ENCODE results near the gene ZNF132. TPM values are rescaled to one million over a fixed set of nuclear protein-coding genes. Genes with fewer than 3 reads are reported as not detected.
A peak's percentile ranks its signal among the peaks of the same experiment; 100 is the strongest.
"Not testable (repeated sequence)": the region's sequence is repeated elsewhere in the genome, so short reads cannot be mapped to it uniquely, and the experiment has no call there.

ZNF132 gene
- 0.68 TPM for polyA plus RNA-seq (2013, experiment 1 of 2)
- polyA plus RNA-seq (2013, experiment 2 of 2), result 0.60 TPM

DNA sequence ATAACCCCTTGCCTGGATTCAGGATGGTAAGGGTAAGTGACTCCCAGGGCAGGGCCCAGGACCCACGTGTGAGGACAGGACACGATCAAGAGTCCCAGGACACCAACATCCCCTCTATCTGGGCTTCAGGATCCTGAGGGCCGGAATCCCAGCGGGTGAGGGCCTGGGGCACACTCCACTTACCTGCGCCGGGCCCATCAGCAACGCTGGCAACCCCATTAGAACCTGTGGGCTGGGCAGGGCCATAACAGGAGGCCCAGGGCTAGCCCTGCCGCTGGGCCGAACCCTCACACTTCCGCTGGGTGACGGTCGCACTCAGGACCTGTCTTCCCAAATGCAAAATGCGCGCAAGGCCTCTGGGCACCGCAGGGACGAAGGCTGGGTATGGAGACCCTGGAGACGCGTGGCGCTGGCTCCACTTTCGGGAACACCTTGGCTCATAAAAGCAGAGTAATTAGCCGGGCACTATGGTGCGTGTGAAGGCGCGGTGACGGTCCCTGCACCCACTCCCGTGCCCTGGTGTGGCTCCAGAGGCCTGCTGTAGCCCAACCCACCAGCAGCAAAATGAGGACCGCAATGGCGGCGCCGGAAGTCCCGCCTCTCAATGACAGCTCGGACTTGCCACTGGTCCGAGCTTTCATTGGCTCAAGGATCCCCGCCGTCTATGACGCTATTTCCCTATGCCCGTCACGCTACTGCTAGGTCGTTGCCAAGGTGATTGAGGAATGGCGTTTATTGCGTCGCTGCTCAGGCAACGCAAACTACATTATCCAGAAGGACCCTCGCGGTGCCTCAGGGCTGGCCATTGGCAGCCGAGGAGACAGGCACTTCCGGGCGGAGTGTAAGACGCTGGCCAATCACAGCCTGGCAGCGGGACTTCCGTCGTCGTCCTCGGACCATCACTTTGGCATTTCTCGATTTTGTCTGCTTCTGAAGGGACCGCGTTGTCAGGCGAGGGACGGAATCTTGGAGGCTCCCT, at the start of gene ZNF132:
Gene ZNF132, minus strand, starts transcription at position 578 of the 979 bp plus-strand sequence. Its CDS starts 332 bp downstream, at position 246.
- Histone ChIP-seq H3K14ac (ENCODE audit: low read length in 2 of 2) (peak within 1 kb of the TSS in 1 of 2 experiments; percentile 78), H3K36me3 (ENCODE audit: control insufficient read depth in 1 of 2, insufficient read depth in 2 of 2, low read depth in 1 of 2, low read length in 2 of 2) (peaks cover 21 to 32% of the 10 kb centered on the region in 2 experiments), H2BK5ac (ENCODE audit: low read depth, low read length, poor library complexity, severe bottlenecking) (peak within 1 kb of the TSS; percentile 33), H3K9ac (ENCODE audit: low read length) (peak within 1 kb of the TSS; percentile 93), H3K9me3 (ENCODE audit: control insufficient read depth, low read length) (peaks cover 42% of the 10 kb centered on the region), H2BK120ac (ENCODE audit: low read depth, low read length) (no peak within 1 kb of the TSS), H3K27ac (ENCODE audit: low read length, poor library complexity, severe bottlenecking) (peak within 1 kb of the TSS; percentile 66), H3K27me3 (ENCODE audit: control insufficient read depth in 1 of 2, insufficient read depth in 1 of 2, low read length in 2 of 2) (no peaks in the 10 kb centered on the region), H4K91ac (ENCODE audit: low read length) (peak within 1 kb of the TSS; percentile 57), H4K8ac (ENCODE audit: low read length) (peak within 1 kb of the TSS; percentile 99), H2AFZ (ENCODE audit: low read depth, low read length) (peak within 1 kb of the TSS; percentile 69), H3K4me1 (ENCODE audit: control insufficient read depth, insufficient read depth, low read depth, low read length) (peaks cover 14% of the 10 kb centered on the region), H3K79me1 (replicated peaks; ENCODE audit: low read length, poor library complexity, severe bottlenecking) (peaks cover 11% of the 10 kb centered on the region), H2AK5ac (ENCODE audit: low read length, severe bottlenecking) (peak within 1 kb of the TSS; percentile 2), H3K4ac (ENCODE audit: low read depth in 1 of 2, low read length in 2 of 2) (peak within 1 kb of the TSS; percentile 42 to 49), H3K4me2 (ENCODE audit: low read length, poor library complexity, severe bottlenecking) (peak within 1 kb of the TSS; percentile 71), H3K4me3 (ENCODE audit: insufficient read depth in 1 of 2, low read depth in 1 of 2, low read length in 2 of 2) (peak within 1 kb of the TSS; percentile 82 to 97), H2BK12ac (ENCODE audit: low read length in 2 of 2) (no peak within 1 kb of the TSS), H2BK15ac (ENCODE audit: low read depth, poor library complexity, severe bottlenecking) (peak within 1 kb of the TSS; percentile 44), H3K18ac (ENCODE audit: low read depth in 1 of 2, low read length in 2 of 2) (peak within 1 kb of the TSS; percentile 44 to 48), H3K23ac (ENCODE audit: low read length in 2 of 2) (no peak within 1 kb of the TSS)
- WGBS, result 39% methylated on average over 59 of the region's 59 CpGs
- peak; percentile 99 for DNase-seq

DNA sequence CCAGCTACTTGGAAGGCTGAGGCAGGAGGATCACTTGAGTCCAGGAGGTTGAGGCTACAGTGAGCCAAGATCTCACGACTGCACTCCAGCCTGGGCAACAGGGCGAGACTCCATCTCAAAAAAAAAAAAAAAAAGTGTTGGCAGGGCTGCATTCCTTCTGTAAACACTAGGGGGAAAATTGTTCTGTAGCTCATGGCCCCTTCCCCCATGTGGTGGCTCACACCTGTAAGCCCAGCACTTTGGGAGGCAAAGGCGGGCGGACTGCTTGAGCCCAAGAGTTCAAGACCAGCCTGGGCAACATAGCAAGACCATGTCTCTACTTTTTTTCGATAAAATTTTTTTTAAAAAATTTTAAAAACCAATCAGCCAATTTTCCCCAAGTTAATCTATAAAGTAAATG, 44.4 kb upstream of the ZNF132 start:
- H3K4me3 ChIP-seq (ENCODE audit: insufficient read depth in 1 of 2, low read depth in 1 of 2, low read length in 2 of 2); H3K14ac ChIP-seq (ENCODE audit: low read length in 2 of 2); H2BK120ac ChIP-seq (ENCODE audit: low read depth, low read length); H3K9ac ChIP-seq (ENCODE audit: low read length); H2BK15ac ChIP-seq (ENCODE audit: low read depth, poor library complexity, severe bottlenecking); H2BK5ac ChIP-seq (ENCODE audit: low read depth, low read length, poor library complexity, severe bottlenecking); H3K27ac ChIP-seq (ENCODE audit: low read length, poor library complexity, severe bottlenecking); H3K9me3 ChIP-seq (ENCODE audit: control insufficient read depth, low read length); H3K79me1 ChIP-seq (replicated peaks; ENCODE audit: low read length, poor library complexity, severe bottlenecking); DNase-seq; H4K91ac ChIP-seq (ENCODE audit: low read length); H3K4ac ChIP-seq (ENCODE audit: low read depth in 1 of 2, low read length in 2 of 2); H4K8ac ChIP-seq (ENCODE audit: low read length); H3K4me2 ChIP-seq (ENCODE audit: low read length, poor library complexity, severe bottlenecking); H3K18ac ChIP-seq (ENCODE audit: low read depth in 1 of 2, low read length in 2 of 2); H2AFZ ChIP-seq (ENCODE audit: low read depth, low read length); H3K4me1 ChIP-seq (ENCODE audit: control insufficient read depth, insufficient read depth, low read depth, low read length); H2AK5ac ChIP-seq (ENCODE audit: low read length, severe bottlenecking); H3K23ac ChIP-seq (ENCODE audit: low read length in 2 of 2); H3K27me3 ChIP-seq (ENCODE audit: control insufficient read depth in 1 of 2, insufficient read depth in 1 of 2, low read length in 2 of 2); H2BK12ac ChIP-seq (ENCODE audit: low read length in 2 of 2): not testable (repeated sequence)
- H3K36me3 ChIP-seq (ENCODE audit: control insufficient read depth in 1 of 2, insufficient read depth in 2 of 2, low read depth in 1 of 2, low read length in 2 of 2), result peaks cover 23 to 28% of the 10 kb centered on the region in 2 experiments
- WGBS, result 96% methylated on average over 4 of the region's 5 CpGs

DNA sequence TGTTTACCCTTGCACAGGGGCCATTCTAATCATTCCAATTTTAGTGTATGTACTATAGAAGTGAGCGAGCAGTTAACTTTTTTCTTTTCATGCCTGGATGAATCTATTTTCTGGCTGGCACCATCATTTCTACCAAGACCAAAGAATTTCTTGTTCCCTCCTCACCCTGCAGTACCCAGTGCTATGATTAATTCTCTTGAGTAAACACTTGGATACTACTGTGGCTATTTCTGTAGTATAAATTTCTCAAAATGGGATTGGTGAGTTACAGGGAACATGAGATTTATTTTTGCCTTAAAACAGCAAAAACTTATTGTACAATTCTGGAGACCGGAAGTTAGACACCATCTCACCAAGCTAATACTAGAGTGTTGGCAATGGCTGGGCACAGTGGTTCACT, 43.8 kb upstream of the ZNF132 start:
- Histone ChIP-seq H3K23ac (ENCODE audit: low read length in 2 of 2) (no peak overlapping the region), H2AFZ (ENCODE audit: low read depth, low read length) (no peak overlapping the region)

DNA sequence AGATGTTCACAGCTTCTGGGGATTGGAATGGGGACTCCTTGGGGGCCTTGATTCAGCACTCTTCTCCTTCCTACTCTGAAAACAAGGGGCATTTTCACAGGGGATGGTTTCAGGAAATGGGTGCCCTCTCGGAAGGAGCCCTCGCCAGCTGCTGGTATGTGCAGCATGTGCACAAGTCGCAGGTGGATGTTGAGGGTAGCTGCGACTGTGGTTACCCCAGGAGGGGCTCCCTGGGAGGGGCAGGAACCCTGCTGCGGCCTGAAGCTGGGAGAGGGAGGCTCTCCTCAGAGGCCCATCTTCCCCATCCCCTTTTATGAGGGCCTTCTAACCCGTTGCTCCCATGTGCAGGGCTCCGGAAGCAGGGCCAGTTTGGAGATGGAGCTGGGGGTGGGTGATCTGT, 42.4 kb upstream of the ZNF132 start:
- no peak overlapping the region for H3K4me2 ChIP-seq (ENCODE audit: low read length, poor library complexity, severe bottlenecking)
- H3K79me1 ChIP-seq (replicated peaks; ENCODE audit: low read length, poor library complexity, severe bottlenecking), result peaks cover 3% of the 10 kb centered on the region
- H2BK12ac ChIP-seq (ENCODE audit: low read length in 2 of 2), result no peak overlapping the region
- no peak overlapping the region for H4K91ac ChIP-seq (ENCODE audit: low read length)
- H2BK15ac ChIP-seq (ENCODE audit: low read depth, poor library complexity, severe bottlenecking), result no peak overlapping the region
- H3K9me3 ChIP-seq (ENCODE audit: control insufficient read depth, low read length), result no peaks in the 10 kb centered on the region
- 98% methylated on average over 6 of the region's 7 CpGs for WGBS
- no peak overlapping the region for H2BK120ac ChIP-seq (ENCODE audit: low read depth, low read length)
- H3K9ac ChIP-seq (ENCODE audit: low read length), result no peak overlapping the region
- no peak overlapping the region for H3K4ac ChIP-seq (ENCODE audit: low read depth in 1 of 2, low read length in 2 of 2)
- H4K8ac ChIP-seq (ENCODE audit: low read length), result no peak overlapping the region
- no peak overlapping the region for H2AK5ac ChIP-seq (ENCODE audit: low read length, severe bottlenecking)
- H2BK5ac ChIP-seq (ENCODE audit: low read depth, low read length, poor library complexity, severe bottlenecking), result no peak overlapping the region
- H3K4me1 ChIP-seq (ENCODE audit: control insufficient read depth, insufficient read depth, low read depth, low read length), result peaks cover under 1% of the 10 kb centered on the region
- no peak overlapping the region for H3K18ac ChIP-seq (ENCODE audit: low read depth in 1 of 2, low read length in 2 of 2)
- H3K23ac ChIP-seq (ENCODE audit: low read length in 2 of 2), result no peak overlapping the region
- no peak overlapping the region for H3K27ac ChIP-seq (ENCODE audit: low read length, poor library complexity, severe bottlenecking)
- H3K36me3 ChIP-seq (ENCODE audit: control insufficient read depth in 1 of 2, insufficient read depth in 2 of 2, low read depth in 1 of 2, low read length in 2 of 2), result peaks cover 36 to 43% of the 10 kb centered on the region in 2 experiments
- no peak overlapping the region for H3K14ac ChIP-seq (ENCODE audit: low read length in 2 of 2)
- H3K4me3 ChIP-seq (ENCODE audit: insufficient read depth in 1 of 2, low read depth in 1 of 2, low read length in 2 of 2), result no peak overlapping the region
- no peak for DNase-seq
- H2AFZ ChIP-seq (ENCODE audit: low read depth, low read length), result no peak overlapping the region
- H3K27me3 ChIP-seq (ENCODE audit: control insufficient read depth in 1 of 2, insufficient read depth in 1 of 2, low read length in 2 of 2), result no peaks in the 10 kb centered on the region

More for the DNA sequence above, 43.8 kb upstream of the ZNF132 start:
- no peak overlapping the region for H4K91ac ChIP-seq (ENCODE audit: low read length)
- H3K4ac ChIP-seq (ENCODE audit: low read depth in 1 of 2, low read length in 2 of 2), result no peak overlapping the region
- no peaks in the 10 kb centered on the region for H3K4me1 ChIP-seq (ENCODE audit: control insufficient read depth, insufficient read depth, low read depth, low read length)
- no peaks in the 10 kb centered on the region for H3K27me3 ChIP-seq (ENCODE audit: control insufficient read depth in 1 of 2, insufficient read depth in 1 of 2, low read length in 2 of 2)
- no peak overlapping the region for H3K4me2 ChIP-seq (ENCODE audit: low read length, poor library complexity, severe bottlenecking)
- H3K14ac ChIP-seq (ENCODE audit: low read length in 2 of 2), result no peak overlapping the region
- no peak overlapping the region for H3K4me3 ChIP-seq (ENCODE audit: insufficient read depth in 1 of 2, low read depth in 1 of 2, low read length in 2 of 2)
- no peak overlapping the region for H4K8ac ChIP-seq (ENCODE audit: low read length)
- H3K9me3 ChIP-seq (ENCODE audit: control insufficient read depth, low read length), result no peaks in the 10 kb centered on the region
- no peak overlapping the region for H3K9ac ChIP-seq (ENCODE audit: low read length)
- H2BK12ac ChIP-seq (ENCODE audit: low read length in 2 of 2), result no peak overlapping the region
- H2BK120ac ChIP-seq (ENCODE audit: low read depth, low read length), result no peak overlapping the region
- H2BK5ac ChIP-seq (ENCODE audit: low read depth, low read length, poor library complexity, severe bottlenecking), result no peak overlapping the region
- no peak for DNase-seq
- H3K36me3 ChIP-seq (ENCODE audit: control insufficient read depth in 1 of 2, insufficient read depth in 2 of 2, low read depth in 1 of 2, low read length in 2 of 2), result peaks cover 29 to 33% of the 10 kb centered on the region in 2 experiments
- no peak overlapping the region for H2BK15ac ChIP-seq (ENCODE audit: low read depth, poor library complexity, severe bottlenecking)
- no peak overlapping the region for H2AK5ac ChIP-seq (ENCODE audit: low read length, severe bottlenecking)
- H3K79me1 ChIP-seq (replicated peaks; ENCODE audit: low read length, poor library complexity, severe bottlenecking), result peaks cover 3% of the 10 kb centered on the region
- no peak overlapping the region for H3K27ac ChIP-seq (ENCODE audit: low read length, poor library complexity, severe bottlenecking)
- no CpG with 5 or more reads among the region's 2 CpGs for WGBS
- no peak overlapping the region for H3K18ac ChIP-seq (ENCODE audit: low read depth in 1 of 2, low read length in 2 of 2)

All from mesenchymal stem cell (in vitro differentiated cells and primary cell).